Stimulated activated CD4-positive, alpha-beta T cell treated with anti-CD3 and anti-CD28 coated beads, Interleukin-2, amount 100 ng/mL, for 4 hours (primary cell): ENCODE data around the gene FHIT.
"Not testable (repeated sequence)": the region's sequence is repeated elsewhere in the genome, so short reads cannot be mapped to it uniquely, and the experiment has no call there.

ENCODE experiments used
- DNase-seq: peaks from one replicate; pipeline ENCODE4 v3.0.0-alpha.2; 2020; ENCODE audit warnings: low read depth

FHIT gene

GRCh38 chr3:60703956-60704736, 547.1 kb downstream of the FHIT start:
- DNase-seq: no peak

GRCh38 chr3:60703008-60703407, 548.2 kb downstream of the FHIT start:
- DNase-seq: no peak

- DNase-seq: no peak
These were observed 553.1 kb downstream of the FHIT start for GRCh38 chr3:60698117-60698516.

- DNase-seq: no peak
These were observed 554.1 kb downstream of the FHIT start for GRCh38 chr3:60697132-60697531.

- no peak for DNase-seq
These were observed 554.7 kb downstream of the FHIT start for GRCh38 chr3:60696428-60697125.

GRCh38 chr3:60675424-60675823, 575.8 kb downstream of the FHIT start:
- DNase-seq: no peak

GRCh38 chr3:60674870-60675269, 576.4 kb downstream of the FHIT start:
- DNase-seq: no peak

GRCh38 chr3:60673123-60673522, 578.1 kb downstream of the FHIT start:
- no peak for DNase-seq

- DNase-seq: not testable (repeated sequence)
These were observed 578.9 kb downstream of the FHIT start for GRCh38 chr3:60672337-60672736.

GRCh38 chr3:60669636-60670035, 581.6 kb downstream of the FHIT start:
- DNase-seq: no peak

GRCh38 chr3:60660026-60660425, 591.2 kb downstream of the FHIT start:
- no peak for DNase-seq

- DNase-seq: no peak
These were observed 592.2 kb downstream of the FHIT start for GRCh38 chr3:60659098-60659497.

GRCh38 chr3:60657972-60658371, 593.3 kb downstream of the FHIT start:
- no peak for DNase-seq

GRCh38 chr3:60652829-60653228, 598.4 kb downstream of the FHIT start:
- DNase-seq: no peak

GRCh38 chr3:60651799-60652198, 599.5 kb downstream of the FHIT start:
- no peak for DNase-seq

GRCh38 chr3:60650171-60650570, 601.1 kb downstream of the FHIT start:
- DNase-seq: no peak

- DNase-seq: no peak
These were observed 605.5 kb downstream of the FHIT start for GRCh38 chr3:60645801-60646200.

GRCh38 chr3:60643831-60644230, 607.4 kb downstream of the FHIT start:
- DNase-seq: no peak

GRCh38 chr3:60641354-60641753, 609.9 kb downstream of the FHIT start:
- no peak for DNase-seq

GRCh38 chr3:60636846-60637245, 614.4 kb downstream of the FHIT start:
- no peak for DNase-seq

- no peak for DNase-seq
These were observed 617.6 kb downstream of the FHIT start for GRCh38 chr3:60633644-60634043.

- DNase-seq: no peak
These were observed 619.7 kb downstream of the FHIT start for GRCh38 chr3:60631509-60631908.

- DNase-seq: no peak
These were observed 620.3 kb downstream of the FHIT start for GRCh38 chr3:60630953-60631352.

GRCh38 chr3:60629816-60630215, 621.4 kb downstream of the FHIT start:
- DNase-seq: no peak
